Heart left ventricle (tissue), 13 donors: ENCODE data around the gene GRAMD4.

Experiments used
- CTCF ChIP-seq, 12 donors: fragments of 200-600 bp; sonication (generic) in 4 of 12; IDR thresholded peaks; one replicate each; pipeline versions ENCODE4 v1.5.0 to v1.8.0; 2018 to 2022; ENCODE audit warnings: antibody characterized with exemption in 12 of 12, mild to moderate bottlenecking in 5 of 12
- POLR2A ChIP-seq, 2 donors: fragments of 450-650 bp; IDR thresholded peaks; one replicate each; pipeline ENCODE4 v1.6.1; 2017; ENCODE audit warnings: antibody characterized with exemption in 2 of 2, mild to moderate bottlenecking in 2 of 2, moderate library complexity in 2 of 2
- donor health status: ischemic (EF 13 %, LVEDD 7.1; RV severe dilation, severe dysfunction).
- donor health status: DM: no; HTN: yes; CAD: no.
- donor health status: DM: no; HTN: no; CAD: no.
- donor health status: ischemic (EF 25% LVEDD 6.9; RV normal size, moderate dysfunction).
- donor health status: ischemic (EF 25% LVEDD 5.7; RV mildly dilated, moderate dysfunction).
- donor health status: ischemic (EF 35%, LVEDD 5.7; RV mildly dilated, moderate dysfunction).
- donor health status: nonischemic (EF 11% LVEDD 7.7; RV severe dilation, severe dysfunction).
- donor health status: DM: yes; HTN: yes; CAD: no.
- donor health status: PGD.
- donor health status: ischemic (EF 29% LVEDD 5.4; RV normal size, mild dysfunction).
- donor health status: nonischemic (EF 23%, LVEDD 6.1; RV moderate dilation, normal function).

GRCh38 chr22:46686221-46687047 is 66.2 kb downstream of the GRAMD4 start:
- no peak for TF ChIP-seq CTCF (IDR thresholded peaks at IDR 0.05)
- TF ChIP-seq POLR2A (IDR thresholded peaks at IDR 0.05), result no peak
